ENCODE results near the gene CALM1.

The CALM1 gene

GRCh38 chr14:90447720-90448497 lies 51.1 kb downstream of the CALM1 start:
- no peak overlapping the region for H3K4me2 ChIP-seq (ENCODE audit: low read length)
- H3K9me3 ChIP-seq (ENCODE audit: control insufficient read depth, insufficient read depth, low read length), result peaks cover 2% of the 10 kb centered on the region; the same call in 1 of the 2 replicates
- H3K79me2 ChIP-seq (ENCODE audit: control insufficient read depth, low read length), result no peaks in the 10 kb centered on the region
- H3K27ac ChIP-seq (ENCODE audit: low read depth, low read length), result no peak overlapping the region
- no peaks in the 10 kb centered on the region for H3K9me2 ChIP-seq (replicated peaks; ENCODE audit: control insufficient read depth, low read length)
- no peaks in the 10 kb centered on the region for H3K36me3 ChIP-seq (ENCODE audit: control insufficient read depth, low read length)
- no peak overlapping the region for H3K4me3 ChIP-seq (ENCODE audit: low read length)
- H4K20me1 ChIP-seq (ENCODE audit: control insufficient read depth, insufficient read depth, low read depth, low read length), result no peaks in the 10 kb centered on the region
- H3K27me3 ChIP-seq (ENCODE audit: control insufficient read depth, low read length), result no peaks in the 10 kb centered on the region
- TF ChIP-seq, protein P1, sequence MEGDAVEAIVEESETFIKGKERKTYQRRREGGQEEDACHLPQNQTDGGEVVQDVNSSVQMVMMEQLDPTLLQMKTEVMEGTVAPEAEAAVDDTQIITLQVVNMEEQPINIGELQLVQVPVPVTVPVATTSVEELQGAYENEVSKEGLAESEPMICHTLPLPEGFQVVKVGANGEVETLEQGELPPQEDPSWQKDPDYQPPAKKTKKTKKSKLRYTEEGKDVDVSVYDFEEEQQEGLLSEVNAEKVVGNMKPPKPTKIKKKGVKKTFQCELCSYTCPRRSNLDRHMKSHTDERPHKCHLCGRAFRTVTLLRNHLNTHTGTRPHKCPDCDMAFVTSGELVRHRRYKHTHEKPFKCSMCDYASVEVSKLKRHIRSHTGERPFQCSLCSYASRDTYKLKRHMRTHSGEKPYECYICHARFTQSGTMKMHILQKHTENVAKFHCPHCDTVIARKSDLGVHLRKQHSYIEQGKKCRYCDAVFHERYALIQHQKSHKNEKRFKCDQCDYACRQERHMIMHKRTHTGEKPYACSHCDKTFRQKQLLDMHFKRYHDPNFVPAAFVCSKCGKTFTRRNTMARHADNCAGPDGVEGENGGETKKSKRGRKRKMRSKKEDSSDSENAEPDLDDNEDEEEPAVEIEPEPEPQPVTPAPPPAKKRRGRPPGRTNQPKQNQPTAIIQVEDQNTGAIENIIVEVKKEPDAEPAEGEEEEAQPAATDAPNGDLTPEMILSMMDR (IDR thresholded peaks at IDR 0.05; ENCODE audit: low read depth, low read length, poor library complexity, severe bottlenecking), result peak; percentile 26
- TF ChIP-seq EZH2phosphoT487 (IDR thresholded peaks at IDR 0.05; ENCODE audit: borderline replicate concordance, low read length), result no peak
- H3F3A ChIP-seq (ENCODE audit: control insufficient read depth, insufficient read depth), result no peaks in the 10 kb centered on the region
- no peaks in the 10 kb centered on the region for H3K4me1 ChIP-seq (ENCODE audit: control insufficient read depth, low read length)

DNA sequence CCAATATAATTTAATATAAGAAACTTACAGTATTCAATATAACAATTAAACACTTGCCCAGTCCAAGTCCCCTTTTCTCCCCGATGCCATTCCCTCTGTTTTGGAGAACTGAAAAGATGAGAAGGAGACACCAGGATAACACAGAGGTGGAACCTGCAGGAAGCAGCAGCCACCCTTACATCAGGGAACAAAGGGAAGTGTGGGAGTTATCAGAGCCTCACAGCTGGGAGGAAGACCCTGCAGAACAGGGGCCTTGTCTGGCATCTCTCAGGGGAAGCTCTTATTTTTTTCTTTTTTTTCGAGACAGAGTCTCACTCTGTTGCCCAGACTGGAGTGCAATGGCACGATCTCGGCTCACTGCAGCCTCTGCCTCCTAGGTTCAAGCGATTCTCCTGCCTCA lies 52.6 kb downstream of the CALM1 start:
- no peaks in the 10 kb centered on the region for H4K20me1 ChIP-seq (ENCODE audit: control insufficient read depth, insufficient read depth, low read depth, low read length)

DNA sequence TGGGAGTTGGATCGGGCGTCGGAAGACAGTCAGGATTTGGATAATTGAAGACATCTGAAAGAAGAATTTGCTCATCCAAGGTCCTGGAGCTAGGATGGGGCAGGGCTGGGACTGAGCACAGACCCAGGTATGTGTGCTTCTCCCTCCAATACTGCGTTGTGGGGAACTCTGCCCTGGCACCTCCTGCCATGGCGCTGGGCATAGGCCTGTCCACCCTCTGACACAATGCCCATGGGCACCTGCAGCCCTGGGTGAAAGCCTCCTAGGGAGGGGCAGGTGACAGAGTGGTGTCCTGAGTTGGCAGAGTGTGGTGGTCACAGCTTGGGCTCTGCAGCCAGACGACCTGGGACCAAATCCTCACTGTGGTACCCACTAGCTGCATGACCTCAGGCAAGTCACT lies 53.3 kb downstream of the CALM1 start:
- Histone ChIP-seq H3K9me3 (ENCODE audit: control insufficient read depth, insufficient read depth, low read length) (peaks cover 2% of the 10 kb centered on the region; the same call in 1 of the 2 replicates), H3K27ac (ENCODE audit: low read depth, low read length) (no peak overlapping the region), H3K79me2 (ENCODE audit: control insufficient read depth, low read length) (no peaks in the 10 kb centered on the region), H4K20me1 (ENCODE audit: control insufficient read depth, insufficient read depth, low read depth, low read length) (no peaks in the 10 kb centered on the region), H3K4me3 (ENCODE audit: low read length) (no peak overlapping the region), H3K36me3 (ENCODE audit: control insufficient read depth, low read length) (no peaks in the 10 kb centered on the region), H3K4me1 (ENCODE audit: control insufficient read depth, low read length) (no peaks in the 10 kb centered on the region), H3K9me2 (replicated peaks; ENCODE audit: control insufficient read depth, low read length) (no peaks in the 10 kb centered on the region), H3F3A (ENCODE audit: control insufficient read depth, insufficient read depth) (no peaks in the 10 kb centered on the region), H3K27me3 (ENCODE audit: control insufficient read depth, low read length) (no peaks in the 10 kb centered on the region), H3K4me2 (ENCODE audit: low read length) (no peak overlapping the region)
- TF ChIP-seq, protein P1 (IDR thresholded peaks at IDR 0.05; ENCODE audit: low read depth, low read length, poor library complexity, severe bottlenecking), result no peak
- no peak for TF ChIP-seq EZH2phosphoT487 (IDR thresholded peaks at IDR 0.05; ENCODE audit: borderline replicate concordance, low read length)

More for the DNA sequence above, 52.6 kb downstream of the CALM1 start:
- H3K9me3 ChIP-seq (ENCODE audit: control insufficient read depth, insufficient read depth, low read length), result peaks cover 2% of the 10 kb centered on the region; the same call in 1 of the 2 replicates
- no peak overlapping the region for H3K4me2 ChIP-seq (ENCODE audit: low read length)
- no peaks in the 10 kb centered on the region for H3K36me3 ChIP-seq (ENCODE audit: control insufficient read depth, low read length)
- TF ChIP-seq EZH2phosphoT487 (IDR thresholded peaks at IDR 0.05; ENCODE audit: borderline replicate concordance, low read length), result no peak
- TF ChIP-seq, protein P1 (IDR thresholded peaks at IDR 0.05; ENCODE audit: low read depth, low read length, poor library complexity, severe bottlenecking), result no peak
- no peaks in the 10 kb centered on the region for H3K4me1 ChIP-seq (ENCODE audit: control insufficient read depth, low read length)
- no peaks in the 10 kb centered on the region for H3K9me2 ChIP-seq (replicated peaks; ENCODE audit: control insufficient read depth, low read length)
- no peak overlapping the region for H3K27ac ChIP-seq (ENCODE audit: low read depth, low read length)
- no peaks in the 10 kb centered on the region for H3K79me2 ChIP-seq (ENCODE audit: control insufficient read depth, low read length)
- no peak overlapping the region for H3K4me3 ChIP-seq (ENCODE audit: low read length)
- H3K27me3 ChIP-seq (ENCODE audit: control insufficient read depth, low read length), result no peaks in the 10 kb centered on the region
- no peaks in the 10 kb centered on the region for H3F3A ChIP-seq (ENCODE audit: control insufficient read depth, insufficient read depth)
